ENCODE measurements around the gene COX4I2.
"Not testable (repeated sequence)": the region's sequence is repeated elsewhere in the genome, so short reads cannot be mapped to it uniquely, and the experiment has no call there.

The COX4I2 gene

DNA sequence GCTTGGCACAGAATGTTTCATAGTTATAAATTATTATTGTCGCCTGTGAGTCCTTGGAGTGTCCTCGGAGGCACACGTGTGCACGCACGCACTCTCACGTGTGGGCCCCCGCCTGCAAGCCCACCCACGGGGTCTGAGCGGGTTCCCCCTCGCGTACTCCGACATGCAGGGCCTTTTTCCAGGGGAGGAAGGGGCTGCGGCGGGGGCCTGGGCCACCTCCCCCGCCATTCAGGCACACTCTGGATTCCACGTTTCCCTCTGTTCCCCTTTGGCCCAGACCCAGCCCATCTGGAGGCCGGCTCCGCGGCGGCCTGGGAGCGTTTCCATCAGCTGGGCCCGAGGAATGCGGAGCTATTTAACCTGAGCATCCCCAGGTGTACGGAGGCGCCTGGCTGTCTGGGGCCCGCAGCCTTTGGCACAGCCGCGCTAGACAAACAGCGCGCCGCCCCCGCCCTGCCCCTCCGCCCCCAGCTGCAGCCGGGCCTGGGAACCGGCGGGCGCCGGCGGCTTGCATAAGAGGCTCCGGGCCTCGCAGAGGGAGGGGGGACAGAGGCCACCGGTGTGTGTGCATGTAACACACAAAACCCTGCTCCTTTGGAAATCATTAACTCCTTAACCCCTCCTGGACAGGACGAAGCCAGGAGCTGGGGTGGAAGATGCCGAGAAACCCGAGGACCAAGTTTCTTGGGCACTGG lies 29.3 kb upstream of the COX4I2 start:
- no peak for DNase-seq

DNA sequence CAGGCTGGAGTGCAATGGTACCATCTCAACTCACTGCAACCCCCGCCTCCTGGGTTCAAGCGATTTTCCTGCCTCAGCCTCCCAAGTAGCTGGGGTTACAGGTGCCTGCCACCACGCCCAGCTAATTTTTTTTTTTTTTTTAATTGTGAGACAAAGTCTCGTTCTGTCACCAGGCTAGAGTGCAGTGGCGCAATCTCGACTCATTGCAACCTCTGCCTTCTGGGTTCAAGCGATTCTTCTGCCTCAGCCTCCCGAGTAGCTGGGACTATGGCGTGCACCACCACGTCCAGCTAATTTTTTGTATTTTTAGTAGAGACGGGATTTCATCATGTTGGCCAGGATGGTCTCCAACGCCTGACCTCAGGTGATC lies 25.5 kb upstream of the COX4I2 start:
- not testable (repeated sequence) for DNase-seq

DNA sequence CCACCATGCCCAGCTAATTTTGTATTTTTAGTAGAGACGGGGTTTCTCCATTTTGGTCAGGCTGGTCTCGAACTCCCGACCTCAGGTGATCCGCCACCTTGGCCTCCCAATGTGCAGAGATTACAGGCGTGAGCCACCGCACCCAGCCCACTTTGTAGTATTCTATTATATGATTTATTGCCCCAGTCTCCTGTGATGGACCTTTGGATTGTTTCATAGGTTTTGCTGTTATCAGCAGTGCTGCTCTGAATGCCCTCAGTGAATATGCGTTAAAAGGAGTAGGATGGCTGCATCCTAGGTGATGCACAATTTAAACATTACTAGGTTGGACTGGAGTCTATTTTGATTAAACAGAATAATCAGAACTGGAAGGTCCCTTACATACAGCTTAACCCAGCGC lies 22.3 kb upstream of the COX4I2 start:
- no peak for DNase-seq

GRCh38 chr20:31617432-31618104 lies 20.1 kb upstream of the COX4I2 start:
- peak in 1 of 2 donors; percentile 21 for DNase-seq

DNA sequence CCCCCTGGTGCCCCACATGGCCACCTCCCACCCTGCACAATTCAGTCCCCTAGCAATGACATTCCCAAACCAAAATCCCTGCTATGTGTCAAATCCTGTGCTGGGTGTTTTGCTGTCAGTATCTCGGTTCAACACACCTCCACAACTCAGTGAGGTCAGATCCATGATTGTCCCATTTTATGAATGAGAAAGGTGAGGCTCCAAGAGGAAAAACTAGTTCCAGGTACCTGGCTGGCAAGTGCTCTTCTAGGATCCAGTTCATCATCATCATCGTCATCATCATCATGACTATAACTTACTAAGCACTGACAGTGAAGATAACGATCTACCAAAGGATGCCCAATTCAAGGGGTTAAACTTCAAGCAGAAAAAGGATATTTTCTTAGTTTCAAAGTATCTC lies 17.5 kb upstream of the COX4I2 start:
- no peak for DNase-seq

- DNase-seq = not testable (repeated sequence)
Observed at GRCh38 chr20:31623123-31623505, 14.6 kb upstream of the COX4I2 start.

GRCh38 chr20:31626534-31626933 lies 11.2 kb upstream of the COX4I2 start:
- DNase-seq = not testable (repeated sequence)

- not testable (repeated sequence) for DNase-seq
Observed at GRCh38 chr20:31628057-31628456, 9.7 kb upstream of the COX4I2 start.

GRCh38 chr20:31630187-31630790 lies 7.4 kb upstream of the COX4I2 start:
- no peak for DNase-seq

DNA sequence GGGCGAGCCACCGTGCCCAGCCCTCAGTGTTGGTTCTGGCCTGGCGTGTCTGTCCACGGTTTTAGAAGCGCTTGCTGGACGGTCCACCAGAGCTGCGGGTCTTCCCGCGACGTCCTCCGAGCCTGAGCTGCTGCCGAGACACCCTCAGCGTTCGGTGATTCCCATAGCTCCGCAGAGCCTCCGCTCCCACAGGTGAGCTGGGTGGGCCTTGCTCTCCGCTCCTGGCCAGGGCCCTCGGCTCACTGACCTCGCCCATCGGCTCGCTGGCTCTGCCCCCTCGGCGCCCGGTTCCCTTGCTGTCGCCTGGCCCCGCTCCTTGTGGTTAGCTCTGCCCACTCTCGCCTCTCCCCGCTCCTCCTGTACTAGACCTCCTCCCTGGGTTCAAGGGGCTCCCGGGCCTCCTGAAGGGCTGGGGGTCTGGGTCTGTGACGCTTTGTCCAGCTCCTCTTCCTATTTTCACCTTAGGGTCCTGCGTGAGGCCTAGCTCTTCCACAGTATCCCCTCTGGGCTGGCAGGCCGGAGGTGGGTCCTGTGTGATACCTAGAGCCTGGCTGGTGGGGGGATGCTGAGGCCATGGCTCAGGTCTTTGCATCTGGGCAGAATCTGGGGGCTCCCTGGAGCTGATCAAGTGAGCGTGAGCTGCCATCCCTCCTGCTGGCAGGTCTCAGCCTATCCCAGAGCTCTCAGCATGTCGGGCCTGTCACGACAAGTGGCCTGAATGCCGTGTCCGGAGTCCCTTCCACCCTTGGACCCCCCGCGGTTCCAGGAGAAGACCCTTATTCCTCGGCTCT lies 5.0 kb upstream of the COX4I2 start:
- DNase-seq = no peak

DNA sequence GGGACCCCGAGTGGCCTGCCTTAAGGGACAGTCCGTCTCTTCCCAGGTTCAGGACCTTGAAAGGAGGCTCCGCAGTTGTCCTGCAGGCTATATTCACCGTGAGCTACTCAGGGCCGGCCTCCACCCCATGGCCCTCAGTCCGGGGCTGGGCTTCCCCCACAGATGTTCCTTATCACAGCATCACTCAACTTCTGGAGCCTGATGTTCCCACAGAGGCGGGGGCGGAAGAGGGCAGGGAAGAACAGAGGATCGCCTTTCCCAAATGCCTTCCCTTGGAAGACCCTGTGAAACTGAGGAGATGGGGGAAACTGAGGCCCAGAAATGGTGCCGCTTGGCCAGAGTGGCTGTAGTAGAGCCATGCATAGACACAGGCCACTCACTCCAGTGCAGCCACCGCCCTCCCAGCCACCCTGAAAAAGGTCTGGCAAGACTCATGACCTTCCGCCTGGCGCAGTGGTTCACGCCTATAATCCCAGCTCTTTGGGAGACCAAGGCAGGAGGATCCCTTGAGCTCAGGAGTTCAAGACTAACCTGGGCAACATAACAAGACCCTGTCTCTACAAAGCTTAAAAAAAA lies 4.3 kb upstream of the COX4I2 start:
- no peak for DNase-seq

- no peak for DNase-seq
Observed at GRCh38 chr20:31638317-31638716, 605 bp downstream of the COX4I2 start.

- DNase-seq = no peak
Observed at GRCh38 chr20:31638816-31639215, 1.1 kb downstream of the COX4I2 start.

DNA sequence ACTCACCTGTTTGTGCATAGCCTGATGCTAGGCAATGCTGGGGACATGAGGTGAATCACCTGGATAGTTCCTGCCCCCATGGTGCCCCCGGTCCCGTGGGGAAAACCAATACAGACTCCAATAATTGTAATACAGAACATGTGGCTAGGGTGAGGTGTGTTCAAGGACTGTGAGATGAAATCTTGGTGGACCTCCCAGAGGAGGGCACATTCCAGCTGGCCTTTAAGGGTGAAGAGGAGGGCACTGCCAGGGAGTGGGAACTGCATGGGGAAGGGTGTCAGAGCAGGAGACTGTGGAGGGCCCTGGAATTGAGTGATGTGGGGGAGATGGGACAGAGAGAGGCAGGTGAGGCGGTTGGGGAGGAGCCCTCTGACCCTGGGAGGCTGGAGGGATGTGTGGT lies 2.5 kb downstream of the COX4I2 start:
- DNase-seq = no peak

- no peak for DNase-seq
Observed at GRCh38 chr20:31641391-31641790, 3.7 kb downstream of the COX4I2 start.

- no peak for DNase-seq
Observed at GRCh38 chr20:31642837-31643236, 5.1 kb downstream of the COX4I2 start.

GRCh38 chr20:31643522-31643921 lies 5.8 kb downstream of the COX4I2 start:
- no peak for DNase-seq

DNA sequence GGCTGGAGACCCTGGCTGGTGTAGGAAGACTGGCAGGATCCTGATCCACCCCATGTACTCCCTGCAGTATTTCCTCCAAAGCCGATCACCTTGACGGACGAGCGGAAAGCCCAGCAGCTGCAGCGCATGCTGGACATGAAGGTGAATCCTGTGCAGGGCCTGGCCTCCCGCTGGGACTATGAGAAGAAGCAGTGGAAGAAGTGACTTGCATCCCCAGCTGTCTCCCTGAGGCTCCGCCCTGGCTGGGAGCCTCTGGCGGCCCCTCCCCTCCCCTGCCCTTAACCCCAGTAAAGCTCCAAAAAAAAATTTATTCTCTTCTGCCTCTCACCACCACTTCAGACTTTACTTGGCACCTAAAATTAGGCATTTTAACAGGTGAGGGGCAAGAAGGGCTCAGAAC lies 7.0 kb downstream of the COX4I2 start:
- DNase-seq = no peak

DNA sequence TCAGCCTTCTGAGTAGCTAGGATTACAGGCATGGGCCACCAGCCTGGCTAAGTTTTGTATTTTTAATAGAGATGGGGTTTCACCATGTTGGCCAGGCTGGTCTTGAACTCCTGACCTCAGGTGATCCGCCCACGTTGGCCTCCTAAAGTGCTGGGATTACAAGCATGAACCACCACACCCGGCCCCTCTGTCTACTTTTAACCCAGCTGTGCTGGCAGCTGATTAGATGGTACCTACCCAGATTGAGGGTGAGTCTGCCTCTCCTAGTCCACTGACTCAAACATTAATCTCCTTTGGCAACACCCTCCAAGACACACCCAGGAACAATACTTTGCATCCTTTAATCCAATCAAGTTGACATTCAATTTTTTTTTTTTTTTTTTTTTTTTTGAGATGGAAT lies 10.4 kb downstream of the COX4I2 start:
- not testable (repeated sequence) for DNase-seq

- no peak for DNase-seq
Observed at GRCh38 chr20:31652917-31653396, 15.2 kb downstream of the COX4I2 start.

GRCh38 chr20:31653561-31653960 lies 15.8 kb downstream of the COX4I2 start:
- no peak for DNase-seq

GRCh38 chr20:31654534-31654933 lies 16.8 kb downstream of the COX4I2 start:
- DNase-seq = no peak

All from CD4-positive, alpha-beta T cell treated with Interleukin-1 beta for 1 hour (primary cell).